HG02852 (cell line): ENCODE data around the gene FFAR3.

ENCODE experiments used
- ATAC-seq: cut with Tn5 transposase; IDR thresholded peaks from one replicate; pipeline ENCODE4 v1.9.1; 2021; ENCODE audit warnings: mild to moderate bottlenecking, moderate library complexity; ENCODE audit not compliant: unreplicated experiment

Gene FFAR3, protein sequence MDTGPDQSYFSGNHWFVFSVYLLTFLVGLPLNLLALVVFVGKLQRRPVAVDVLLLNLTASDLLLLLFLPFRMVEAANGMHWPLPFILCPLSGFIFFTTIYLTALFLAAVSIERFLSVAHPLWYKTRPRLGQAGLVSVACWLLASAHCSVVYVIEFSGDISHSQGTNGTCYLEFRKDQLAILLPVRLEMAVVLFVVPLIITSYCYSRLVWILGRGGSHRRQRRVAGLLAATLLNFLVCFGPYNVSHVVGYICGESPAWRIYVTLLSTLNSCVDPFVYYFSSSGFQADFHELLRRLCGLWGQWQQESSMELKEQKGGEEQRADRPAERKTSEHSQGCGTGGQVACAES

DNA sequence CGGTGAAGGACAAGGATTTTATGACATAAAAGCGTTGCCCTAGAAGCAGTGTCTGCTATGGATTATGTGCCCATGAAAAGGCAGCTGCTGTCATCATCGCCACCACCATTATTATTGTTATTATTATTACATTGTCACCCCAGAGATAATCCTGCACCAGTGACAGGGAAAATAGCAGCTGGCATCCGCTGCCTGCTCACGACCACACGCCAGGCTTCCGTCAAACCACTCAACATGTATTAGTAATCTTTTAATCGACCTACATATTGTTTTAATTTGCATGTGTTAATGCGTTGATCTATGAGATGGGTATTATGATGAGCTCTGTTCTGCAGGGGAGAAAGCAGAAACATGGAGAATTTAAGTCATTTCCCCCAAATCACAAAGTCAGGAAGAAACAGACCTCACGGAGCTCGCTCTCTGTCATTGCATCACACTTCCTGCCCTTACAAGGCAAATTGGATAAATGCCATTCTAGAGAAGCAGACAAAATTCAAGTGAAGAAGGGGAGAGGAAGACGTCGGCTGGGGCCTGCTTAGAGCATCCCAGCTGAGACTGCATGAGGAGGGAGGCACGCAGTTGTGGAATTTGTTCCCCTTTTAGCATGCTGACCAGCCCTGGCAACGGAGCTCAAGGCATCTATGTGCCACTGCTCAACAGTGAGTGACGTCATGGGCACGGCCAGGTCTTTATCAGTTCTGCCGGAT, at the start of gene FFAR3:
Gene FFAR3 (plus strand): TSS at position 594 of the 707 bp plus-strand sequence. CDS start 431 bp downstream, outside the sequence.
- no peak for ATAC-seq

DNA sequence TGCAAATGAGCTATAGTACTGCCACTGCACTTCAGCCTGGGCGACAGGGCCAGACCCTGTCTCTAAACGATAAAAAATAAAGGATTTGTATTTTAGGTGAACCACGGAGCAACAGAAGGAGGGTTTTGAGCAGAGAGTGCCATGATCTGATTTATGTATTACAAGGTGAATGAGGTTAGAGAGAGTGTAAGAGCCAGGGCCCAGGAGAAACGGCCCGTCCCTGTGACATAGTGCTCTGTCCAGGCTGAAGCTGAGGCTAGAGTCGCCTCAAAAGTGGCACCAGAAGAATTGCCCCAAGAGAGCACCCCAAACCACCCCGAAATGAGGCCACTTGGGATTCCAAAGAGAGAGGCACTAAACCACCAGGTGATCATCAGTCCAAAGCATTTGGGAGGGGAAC, 49.4 kb upstream of the FFAR3 start:
- ATAC-seq = no peak

DNA sequence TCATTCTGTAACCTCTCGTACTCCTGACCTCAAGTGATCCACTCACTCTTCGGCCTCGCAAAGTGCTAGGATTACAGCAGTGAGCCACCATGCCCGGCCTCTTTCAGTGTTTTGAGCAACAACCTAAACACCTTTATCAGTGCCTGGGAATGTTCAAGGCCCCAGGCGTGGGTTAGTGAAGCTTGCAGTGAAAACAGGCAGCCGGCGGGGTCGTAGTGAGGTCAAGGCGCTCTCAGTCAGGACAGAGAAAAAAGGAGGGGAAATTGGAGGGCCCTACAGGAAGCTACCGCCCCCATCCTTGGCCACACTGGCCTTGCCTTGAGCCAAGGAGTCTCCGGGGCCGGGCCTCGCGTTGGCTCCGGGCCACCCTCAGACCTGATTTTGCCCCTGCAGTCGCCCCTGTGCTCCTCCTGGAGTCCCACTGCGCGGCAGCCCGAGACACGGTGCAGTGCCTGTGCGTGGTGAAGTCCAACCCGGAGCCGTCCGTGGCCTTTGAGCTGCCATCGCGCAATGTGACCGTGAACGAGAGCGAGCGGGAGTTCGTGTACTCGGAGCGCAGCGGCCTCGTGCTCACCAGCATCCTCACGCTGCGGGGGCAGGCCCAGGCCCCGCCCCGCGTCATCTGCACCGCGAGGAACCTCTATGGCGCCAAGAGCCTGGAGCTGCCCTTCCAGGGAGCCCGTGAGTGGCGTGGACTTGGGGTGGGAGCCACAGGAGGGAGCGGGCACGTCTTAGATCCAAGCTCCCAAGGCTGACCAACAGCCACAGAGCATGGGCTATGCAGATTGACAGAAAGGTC, 48.6 kb upstream of the FFAR3 start:
- ATAC-seq = no peak

DNA sequence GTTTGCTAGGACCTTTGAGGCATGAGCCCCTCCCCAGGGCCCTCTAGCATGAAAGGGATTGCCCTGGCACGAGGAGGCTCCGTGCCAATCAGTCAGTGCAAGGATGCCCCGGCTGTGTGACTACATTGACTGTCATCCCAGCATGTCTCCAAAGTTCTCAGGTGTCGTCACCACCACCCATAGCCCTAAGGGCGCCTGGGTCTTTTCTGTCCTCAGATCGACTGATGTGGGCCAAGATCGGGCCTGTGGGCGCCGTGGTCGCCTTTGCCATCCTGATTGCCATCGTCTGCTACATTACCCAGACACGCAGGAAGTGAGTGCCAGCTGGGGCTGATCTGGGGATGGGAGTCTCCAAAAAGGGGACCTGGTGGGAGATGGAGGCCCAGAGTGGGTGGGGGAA, 47.9 kb upstream of the FFAR3 start:
- no peak for ATAC-seq

DNA sequence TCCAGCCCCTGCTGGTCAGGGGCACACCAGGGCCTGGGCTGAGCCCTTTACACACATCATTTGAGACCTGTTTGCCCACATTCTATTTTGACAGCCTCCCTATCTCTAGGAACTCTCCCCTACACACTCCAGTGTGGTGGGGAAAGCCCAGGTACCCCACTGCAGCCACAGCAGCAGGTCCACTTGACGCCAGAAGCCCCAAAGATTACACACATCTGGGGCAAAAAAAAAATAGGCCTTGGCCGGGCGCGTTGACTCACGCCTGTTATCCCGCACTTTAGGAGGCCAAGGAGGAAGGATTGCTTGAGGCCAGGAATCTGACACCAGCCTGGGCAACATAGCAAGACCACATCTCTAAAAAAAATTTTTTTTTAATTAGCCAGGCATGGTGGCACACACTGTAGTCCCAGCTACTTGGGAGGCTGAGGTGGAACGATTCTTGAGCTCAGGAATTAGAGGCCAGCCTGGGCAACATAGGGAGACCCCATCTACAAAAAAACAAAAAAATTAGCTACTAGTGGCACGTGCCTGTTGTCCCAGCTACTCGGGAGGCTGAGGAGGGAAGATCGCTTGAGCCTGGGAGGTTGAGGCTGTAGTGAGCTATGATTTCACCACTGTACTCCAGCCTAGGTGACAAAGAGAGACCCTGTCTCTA, 47.3 kb upstream of the FFAR3 start:
- ATAC-seq = no peak

DNA sequence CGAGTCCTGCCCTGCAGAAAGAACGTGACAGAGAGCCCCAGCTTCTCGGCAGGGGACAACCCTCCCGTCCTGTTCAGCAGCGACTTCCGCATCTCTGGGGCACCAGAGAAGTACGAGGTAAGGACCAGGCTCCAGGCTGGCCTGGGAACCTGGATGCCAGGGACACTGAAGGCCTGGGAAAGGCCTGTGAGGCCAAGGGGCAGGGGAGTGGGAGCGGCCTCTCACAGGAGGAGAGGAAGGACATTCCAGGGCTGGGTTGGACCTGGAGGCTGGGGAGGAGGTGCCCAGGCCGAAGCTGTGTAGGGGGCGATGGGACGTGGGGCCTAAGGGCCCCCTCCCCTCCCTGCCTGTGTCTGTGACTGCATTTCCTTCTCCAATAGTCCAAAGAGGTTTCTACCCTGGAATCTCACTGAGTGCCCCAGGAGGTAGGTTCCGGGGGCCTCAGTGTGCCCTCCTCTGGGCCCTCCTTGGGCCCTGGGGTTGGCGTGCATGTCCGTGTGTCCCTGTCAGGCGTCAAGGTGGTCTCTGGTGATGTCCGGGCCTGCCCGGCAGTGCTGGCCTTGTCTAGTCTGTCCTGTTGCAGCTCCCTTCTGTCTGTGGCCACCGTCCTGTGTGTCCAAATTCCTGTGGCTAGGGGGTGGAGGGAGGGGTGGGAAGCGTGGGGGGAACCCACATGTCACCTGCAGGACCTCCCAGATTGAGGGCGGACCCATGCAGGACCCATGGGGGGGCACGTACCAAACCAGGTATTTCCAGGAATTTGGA, 46.2 kb upstream of the FFAR3 start:
- no peak for ATAC-seq

DNA sequence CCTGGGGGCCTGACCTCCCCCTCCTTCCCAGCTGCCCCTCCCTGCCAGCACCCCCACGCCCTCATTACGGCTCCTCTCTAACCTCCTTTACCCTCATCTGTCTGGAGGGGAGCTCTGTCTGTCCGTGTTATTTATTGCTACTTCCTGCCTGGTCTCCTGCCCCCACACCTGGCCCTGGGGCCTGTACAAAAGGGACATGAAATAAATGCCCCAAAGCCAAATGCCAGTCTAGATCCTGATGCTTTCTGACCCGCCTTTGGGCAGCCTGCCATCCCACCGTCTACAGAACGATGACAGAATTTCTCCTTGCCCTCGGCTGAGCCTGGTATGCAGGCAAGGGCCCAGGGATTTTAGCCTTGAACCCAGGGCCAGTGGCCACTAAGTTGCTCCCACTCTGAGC, 44.7 kb upstream of the FFAR3 start:
- no peak for ATAC-seq

DNA sequence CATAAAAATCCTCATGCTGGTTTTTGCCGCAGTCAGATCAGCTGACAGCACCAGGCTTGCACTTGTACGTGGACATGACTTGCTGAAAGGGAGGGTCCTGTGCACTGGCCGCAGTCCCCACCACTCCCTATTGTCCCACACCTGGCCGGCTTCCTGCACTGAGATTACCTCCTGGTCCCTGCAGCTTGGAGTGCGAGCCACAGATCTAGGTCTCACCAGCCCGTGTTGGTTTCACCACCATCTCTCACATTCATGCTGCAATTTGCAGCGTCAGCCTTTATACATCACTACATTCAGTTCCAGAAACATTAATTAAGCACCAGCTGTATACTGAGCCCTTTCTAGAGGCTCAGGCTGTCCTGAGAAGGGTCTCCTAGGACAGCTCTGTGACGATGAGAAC, 44.2 kb upstream of the FFAR3 start:
- no peak for ATAC-seq

DNA sequence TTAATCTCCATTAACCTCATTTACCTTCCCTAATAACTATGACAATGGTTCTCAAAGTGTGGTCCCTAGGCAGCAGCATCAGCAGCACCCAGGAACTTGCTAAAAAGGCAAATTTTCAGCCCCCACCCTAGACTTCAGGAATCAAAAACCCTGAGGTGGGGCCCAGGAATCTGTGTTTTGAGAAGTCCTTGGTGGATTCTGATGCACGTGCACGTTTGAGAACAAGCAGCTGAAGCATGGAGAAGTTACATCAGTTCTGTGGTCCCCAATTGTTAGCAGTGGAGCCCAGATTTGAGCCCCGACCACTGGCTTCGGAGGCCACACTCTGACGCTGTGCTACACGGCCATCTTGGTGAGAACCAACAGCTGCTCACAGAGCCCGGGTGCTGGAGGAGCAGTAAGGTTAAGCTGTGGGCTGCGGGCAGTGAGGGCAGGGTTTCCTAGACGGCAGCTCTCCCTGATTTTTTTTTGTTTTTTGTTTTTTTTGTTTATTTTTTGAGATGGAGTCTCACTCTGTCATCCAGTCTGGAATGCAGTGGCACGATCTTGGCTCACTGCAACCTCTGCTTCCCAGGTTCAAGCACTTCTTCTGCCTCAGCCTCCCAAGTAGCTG, 43.3 kb upstream of the FFAR3 start:
- ATAC-seq = no peak

DNA sequence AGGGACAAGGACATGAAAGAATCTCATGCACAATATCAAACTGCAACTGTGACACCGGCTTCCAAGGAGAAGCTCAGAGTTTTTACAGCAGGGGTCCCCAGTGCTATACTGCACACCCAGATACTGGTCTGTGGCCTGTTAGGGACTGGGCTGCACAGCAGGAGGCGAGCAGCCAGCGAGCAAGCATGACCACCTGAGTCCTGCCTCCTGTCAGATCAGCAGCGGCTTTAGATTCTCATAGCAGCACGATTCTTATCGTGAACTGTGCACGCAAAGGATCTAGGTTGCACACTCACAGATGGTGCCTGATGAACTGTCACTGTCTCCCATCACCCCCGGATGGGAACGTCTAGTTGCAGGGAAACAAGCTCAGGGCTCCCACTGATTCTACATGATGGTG, 42.4 kb upstream of the FFAR3 start:
- ATAC-seq = no peak

DNA sequence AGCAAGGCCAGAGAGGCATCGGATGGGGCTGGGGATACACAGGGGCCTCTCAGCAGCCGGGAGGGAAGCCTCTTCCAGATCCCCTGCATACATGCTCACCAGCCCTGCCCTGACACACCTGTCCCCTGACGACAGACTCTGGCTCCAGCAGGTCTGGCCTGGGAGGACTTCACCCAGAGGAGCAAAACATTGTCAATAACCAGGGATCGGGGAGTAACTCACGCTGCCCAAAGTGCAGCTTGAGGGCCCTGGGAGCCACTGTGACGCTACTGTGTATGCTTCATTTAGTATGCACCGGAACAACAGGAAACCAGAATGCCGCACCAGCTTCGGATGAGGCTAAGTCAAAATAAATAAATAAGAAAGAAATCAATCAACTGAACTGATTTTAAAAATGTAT, 41.7 kb upstream of the FFAR3 start:
- no peak for ATAC-seq

DNA sequence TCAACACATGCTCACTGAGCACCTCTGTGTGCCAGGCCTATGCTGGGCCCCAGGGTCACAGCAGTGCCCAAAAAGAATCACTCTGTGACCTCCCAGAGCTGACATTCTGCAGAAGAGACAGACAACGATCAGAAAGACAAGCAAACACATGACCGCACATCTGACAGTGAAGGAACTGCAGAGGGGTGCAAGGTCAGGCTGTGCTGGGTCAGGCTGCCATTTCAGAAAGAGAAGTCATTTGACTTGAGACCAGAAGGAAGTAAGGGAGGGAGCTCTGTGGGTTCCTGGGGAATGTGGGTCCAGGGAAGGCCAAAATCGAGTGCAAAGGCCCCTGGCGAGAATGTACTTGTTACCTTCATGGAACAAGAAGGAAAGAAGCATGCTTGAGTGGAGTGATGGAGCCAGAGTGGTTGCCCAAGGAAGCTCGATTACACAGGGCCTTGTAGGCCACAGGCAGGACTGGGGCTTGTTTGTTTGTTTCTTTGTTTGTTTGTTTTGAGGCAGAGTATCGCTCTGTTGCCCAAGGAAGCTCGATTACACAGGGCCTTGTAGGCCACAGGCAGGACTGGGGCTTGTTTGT, 40.7 kb upstream of the FFAR3 start:
- ATAC-seq = no peak

DNA sequence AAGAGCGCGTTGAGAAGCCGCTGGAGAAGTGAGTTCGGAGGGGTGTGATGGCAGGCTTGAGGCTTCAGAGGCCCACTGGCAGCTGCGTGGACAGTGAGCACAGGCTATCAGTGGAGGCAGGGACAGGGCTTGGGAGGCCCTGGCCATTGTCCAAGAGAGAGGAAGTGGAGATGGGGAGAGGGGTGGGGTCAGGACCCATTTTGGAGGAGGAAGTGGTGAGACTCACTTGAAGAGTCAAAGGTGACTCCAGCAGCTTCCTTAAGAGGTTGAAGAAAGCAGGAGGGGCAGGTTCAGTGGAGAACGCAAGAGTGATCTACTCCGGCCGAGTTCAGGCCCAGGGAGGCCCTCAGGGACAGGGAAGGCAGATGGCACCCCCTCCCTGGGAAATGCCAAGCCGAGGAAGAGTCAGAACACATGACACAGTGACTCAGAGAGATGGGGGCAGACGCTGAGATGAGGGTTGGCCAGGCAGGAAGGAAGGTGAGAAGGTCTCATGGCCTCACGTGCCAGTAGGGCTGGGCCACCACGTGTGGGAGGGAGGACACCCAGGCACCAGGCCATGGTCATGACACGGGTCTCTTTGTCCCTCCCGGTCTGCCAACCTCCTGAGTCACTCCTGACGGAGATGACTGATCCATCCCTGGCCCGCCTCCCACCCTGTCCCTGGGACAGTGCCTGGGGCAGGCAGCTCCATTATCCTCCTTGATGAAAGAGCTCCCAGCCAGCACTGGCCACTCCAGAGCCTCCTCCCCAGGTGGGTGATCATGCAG, 39.4 kb upstream of the FFAR3 start:
- ATAC-seq = no peak

DNA sequence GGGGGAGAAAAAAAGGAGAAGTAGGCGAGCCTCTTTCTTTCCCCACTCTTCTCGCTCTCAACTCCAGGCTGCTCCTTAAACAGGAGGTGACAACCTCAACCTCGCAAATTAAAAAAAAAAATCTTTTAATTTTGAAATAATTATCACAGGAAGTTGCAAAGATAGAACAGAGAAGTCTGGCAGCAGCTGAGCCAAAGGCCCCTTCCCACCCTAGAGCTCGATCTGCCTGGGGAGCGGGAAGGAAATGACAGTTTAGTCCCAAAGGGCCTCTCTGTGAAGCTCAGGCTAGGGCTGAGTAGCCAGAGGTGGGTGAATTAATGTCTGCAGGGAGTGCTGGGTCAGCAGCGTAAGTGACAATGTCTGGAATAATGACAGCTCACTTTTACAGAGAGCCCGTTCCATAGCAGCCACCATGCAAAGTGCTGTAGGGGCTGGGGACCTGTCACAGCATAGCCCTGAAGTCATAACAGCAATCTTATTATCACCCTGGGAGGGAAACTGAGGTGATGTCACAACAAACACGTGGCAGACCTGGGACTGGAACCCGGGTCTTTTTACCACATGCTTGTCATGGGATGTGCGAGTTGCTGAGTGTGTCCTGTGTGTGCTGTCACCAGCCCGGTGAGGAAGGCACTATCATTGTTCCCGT, 38.1 kb upstream of the FFAR3 start:
- ATAC-seq = no peak

DNA sequence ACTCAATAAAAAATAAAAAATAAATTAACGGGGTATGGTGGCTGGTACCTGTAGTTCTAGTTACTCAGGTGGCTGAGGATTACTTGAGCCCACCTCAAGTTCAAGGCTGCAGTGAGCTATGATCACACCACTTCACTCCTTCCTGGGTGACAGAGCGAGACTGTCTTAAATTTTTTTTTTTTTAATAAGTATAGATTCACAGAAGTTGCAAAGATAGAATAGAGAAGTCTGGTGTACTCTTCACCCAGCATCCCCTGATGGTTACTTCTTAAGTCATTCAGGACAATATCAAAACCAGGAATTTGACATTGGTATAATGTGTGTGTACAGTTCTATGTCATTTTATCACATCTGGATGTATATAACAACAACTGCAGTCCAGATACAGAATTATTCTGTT, 37.0 kb upstream of the FFAR3 start:
- ATAC-seq = no peak

DNA sequence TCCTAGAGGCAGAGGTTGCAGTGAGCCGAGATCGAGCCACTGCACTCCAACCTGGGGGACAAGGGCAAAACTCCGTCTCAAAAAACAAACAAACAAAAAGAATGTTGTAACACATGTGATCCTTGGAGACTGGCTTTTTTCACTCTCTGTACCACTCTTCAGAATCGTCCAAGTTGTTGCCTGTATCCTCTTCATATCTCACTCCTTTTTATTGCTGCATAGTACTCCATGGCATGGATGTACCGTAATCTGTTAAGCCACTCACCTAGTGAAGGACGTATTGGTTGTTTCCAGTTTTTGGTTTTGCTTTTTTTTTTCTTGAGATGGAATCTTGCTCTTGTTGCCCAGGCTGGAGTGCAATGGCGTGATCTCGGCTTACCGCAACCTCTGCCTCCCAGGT, 36.2 kb upstream of the FFAR3 start:
- no peak for ATAC-seq

DNA sequence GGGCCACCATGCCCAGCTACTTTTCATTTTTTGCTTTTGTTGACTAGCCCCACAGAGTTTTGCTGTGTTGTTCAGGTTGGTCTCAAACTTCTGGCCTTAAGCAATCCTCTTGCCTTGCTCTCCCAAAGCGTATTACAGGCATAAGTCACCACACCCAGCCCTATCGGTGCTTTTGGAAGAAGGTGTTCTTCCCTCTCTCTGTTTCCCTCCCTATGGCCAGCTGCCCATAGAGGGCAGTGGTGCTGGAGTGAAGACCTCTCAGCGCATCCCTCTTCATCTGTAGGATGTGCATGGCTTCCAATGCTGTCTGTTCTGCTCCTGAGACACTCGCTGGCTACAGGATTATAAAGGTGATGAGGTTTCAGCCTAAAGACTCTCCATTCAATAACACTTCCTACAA, 30.6 kb upstream of the FFAR3 start:
- ATAC-seq = no peak

DNA sequence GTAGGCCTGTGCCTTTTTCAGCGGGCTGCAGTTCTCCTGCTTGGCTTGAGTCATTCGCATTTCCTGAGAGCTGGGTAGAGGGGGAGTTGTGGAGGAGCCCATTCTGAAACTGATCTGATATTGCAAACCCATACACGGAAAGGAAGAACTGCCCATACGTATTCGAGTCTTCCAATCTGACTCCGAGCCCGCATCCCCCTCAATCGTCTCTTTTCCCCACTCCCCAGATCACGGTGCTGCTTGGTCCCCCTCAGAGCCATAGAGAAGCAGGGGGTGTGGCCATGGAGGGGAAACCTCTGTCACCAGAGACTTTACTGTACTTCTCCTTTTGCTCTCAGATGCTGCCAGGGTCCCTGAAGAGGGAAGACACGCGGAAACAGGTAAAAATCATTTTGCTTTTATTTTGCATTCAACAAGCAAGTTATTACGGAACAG, 29.4 kb upstream of the FFAR3 start, which contains the start of gene CD22:
Gene CD22 (plus strand): TSS at position 337 of the 435 bp plus-strand sequence. CDS start 2,854 bp downstream, outside the sequence.
- no peak for ATAC-seq
